Liver (tissue), 9 donors: ENCODE results near the gene KRT16. TPM values are rescaled to one million over a fixed set of nuclear protein-coding genes. Genes with fewer than 3 reads are reported as not detected.
A peak's percentile ranks its signal among the peaks of the same experiment; 100 is the strongest.

Experiments used
- DNase-seq: peaks from one replicate; pipeline ENCODE4 v3.0.0-alpha.2; 2017; ENCODE audit warnings: low spot score
- H3K27ac ChIP-seq, 2 donors: one replicate each; pipeline ENCODE4 v1.7.0; 2013; ENCODE audit warnings: inconsistent platforms in 2 of 2, low read length in 2 of 2, control low read depth in 1 of 2, low read depth in 1 of 2, mild to moderate bottlenecking in 1 of 2
- H3K27me3 ChIP-seq, 4 donors: one replicate each; pipeline versions ENCODE4 v1.6.1 to v1.7.0; 2013; ENCODE audit warnings: low read length in 3 of 4, inconsistent platforms in 1 of 4, mild to moderate bottlenecking in 1 of 4, moderate library complexity in 1 of 4; ENCODE audit not compliant: control insufficient read depth in 4 of 4, insufficient read depth in 4 of 4
- H3K36me3 ChIP-seq, 4 donors: one replicate each; pipeline versions ENCODE4 v1.6.1 to v1.7.0; 2013; ENCODE audit warnings: low read length in 3 of 4, mild to moderate bottlenecking in 3 of 4, low read depth in 1 of 4, moderate library complexity in 1 of 4; ENCODE audit not compliant: control insufficient read depth in 4 of 4, insufficient read depth in 3 of 4
- H3K4me1 ChIP-seq, 4 donors: one replicate each; pipeline versions ENCODE4 v1.6.1 to v1.7.0; 2013; ENCODE audit warnings: low read length in 3 of 4, mild to moderate bottlenecking in 3 of 4, moderate library complexity in 1 of 4; ENCODE audit not compliant: control insufficient read depth in 4 of 4, insufficient read depth in 4 of 4
- H3K4me3 ChIP-seq, 3 donors: one replicate each; pipeline versions ENCODE4 v1.6.1 to v1.7.0; 2013; ENCODE audit warnings: low read length in 3 of 3, control low read depth in 1 of 3, low read depth in 1 of 3, mild to moderate bottlenecking in 1 of 3
- H3K9ac ChIP-seq, 2 donors: one replicate each; pipeline ENCODE4 v1.7.0; 2013; ENCODE audit warnings: low read length in 2 of 2, mild to moderate bottlenecking in 2 of 2, moderate library complexity in 2 of 2, control low read depth in 1 of 2, low read depth in 1 of 2
- H3K9me3 ChIP-seq, 4 donors: one replicate each; pipeline versions ENCODE4 v1.6.1 to v1.7.0; 2013; ENCODE audit warnings: low read length in 3 of 4; ENCODE audit not compliant: control insufficient read depth in 4 of 4
- EGR1 ChIP-seq, 2 donors: IDR thresholded peaks; 2 replicates each; pipeline ENCODE4 v1.6.1; 2016 to 2018; ENCODE audit warnings: antibody characterized with exemption in 2 of 2, low read depth in 2 of 2
- FOXA1 ChIP-seq: IDR thresholded peaks from 2 replicates; pipeline ENCODE4 v1.6.1; 2016; ENCODE audit warnings: antibody characterized with exemption
- FOXA2 ChIP-seq: IDR thresholded peaks from 2 replicates; pipeline ENCODE4 v1.6.1; 2016; ENCODE audit warnings: antibody characterized with exemption
- GABPA ChIP-seq, 2 donors: IDR thresholded peaks in 1 of 2; conservative IDR thresholded peaks in 1 of 2; 2 replicates each; pipeline ENCODE4 v1.6.1; 2016; ENCODE audit warnings: antibody characterized with exemption in 2 of 2, mild to moderate bottlenecking in 1 of 2, moderate library complexity in 1 of 2
- HNF4G ChIP-seq: IDR thresholded peaks from 2 replicates; pipeline ENCODE4 v1.6.1; 2016; ENCODE audit warnings: antibody characterized with exemption
- JUND ChIP-seq, 2 donors: IDR thresholded peaks; 2 replicates each; pipeline ENCODE4 v1.6.1; 2016; ENCODE audit warnings: antibody characterized with exemption in 2 of 2
- NR2F2 ChIP-seq: IDR thresholded peaks from 2 replicates; pipeline ENCODE4 v1.6.1; 2016; ENCODE audit warnings: antibody characterized with exemption
- RAD21 ChIP-seq, 2 donors: IDR thresholded peaks; 2 replicates each; pipeline ENCODE4 v1.6.1; 2016; ENCODE audit warnings: antibody characterized with exemption in 2 of 2, mild to moderate bottlenecking in 2 of 2
- SP1 ChIP-seq: IDR thresholded peaks from 2 replicates; pipeline ENCODE4 v1.6.1; 2018; ENCODE audit warnings: antibody characterized with exemption, mild to moderate bottlenecking
- YY1 ChIP-seq: IDR thresholded peaks from 2 replicates; pipeline ENCODE4 v1.6.1; 2016; ENCODE audit warnings: antibody characterized with exemption, mild to moderate bottlenecking
- WGBS: extraction: QIAGEN DNeasy Blood & Tissue Kit; methylation state at CpG from one replicate; pipeline ENCODE4 v1.1.7; 2013; 5-methylcytosine and 5-hydroxymethylcytosine counted together
- polyA plus RNA-seq, 2 donors: library from polyadenylated mRNA; stranded (reverse) in 1 of 2; unstranded in 1 of 2; fragments of 200-250 nt in 1 of 2; fragments of >200 nt in 1 of 2; fragmentation: Nextera tagmentation in 1 of 2; extraction: Ambion mirVana in 1 of 2; gene quantifications; one replicate each; pipeline versions ENCODE4 v1.2.1 to v1.2.3, GENCODE V29; 2013 to 2015
- total RNA-seq, 2 donors: library from RNA; depleted of rRNA; stranded (reverse); fragments of >200 nt; gene quantifications; one replicate each; pipeline ENCODE4 v1.2.3, GENCODE V29; 2014
- TF ChIP-seq, protein P1 (sequence below): IDR thresholded peaks from 2 replicates; pipeline ENCODE4 v1.6.1; 2016; ENCODE audit warnings: antibody characterized with exemption
- TF ChIP-seq, protein P2 (sequence below): IDR thresholded peaks from 2 replicates; pipeline ENCODE4 v1.6.1; 2016; ENCODE audit warnings: antibody characterized with exemption, mild to moderate bottlenecking
- TF ChIP-seq, protein P3 (sequence below): IDR thresholded peaks from 2 replicates; pipeline ENCODE4 v1.6.1; 2016; ENCODE audit warnings: antibody characterized with exemption
- TF ChIP-seq, protein P4 (sequence below): IDR thresholded peaks from 2 replicates; pipeline ENCODE4 v1.6.1; 2016; ENCODE audit warnings: antibody characterized with exemption
- donor health status: healthy.
- donor health status: healthy.
- donor health status: healthy.
- donor health status: healthy.
- donor health status: healthy.

The KRT16 gene
- total and polyA plus RNA-seq, 4 donors, result not detected

DNA sequence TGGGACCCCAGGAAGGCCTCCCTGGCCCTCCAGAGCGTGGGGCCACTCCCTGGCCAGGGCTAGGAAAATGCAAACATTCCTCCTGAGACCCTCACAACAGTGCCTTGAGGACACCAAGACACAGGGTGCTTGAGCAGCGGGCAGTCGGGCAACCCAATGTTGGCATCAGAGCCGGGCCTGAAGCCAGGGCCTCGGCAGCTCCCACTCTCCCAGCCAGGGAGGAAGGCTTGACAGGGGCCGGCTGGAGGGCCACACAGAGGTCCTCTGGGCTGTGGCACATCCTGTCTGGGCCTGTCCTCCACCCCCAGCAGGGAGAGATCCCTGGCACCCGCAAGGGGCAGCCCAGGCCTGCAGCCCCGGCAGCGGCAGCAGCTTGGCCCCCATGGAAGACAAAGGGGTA, 24.1 kb upstream of the KRT16 start:
- Histone ChIP-seq H3K27me3 (no peaks in the 10 kb centered on the region), H3K36me3 (no peaks in the 10 kb centered on the region), H3K9me3 (no peaks in the 10 kb centered on the region), H3K27ac (no peak overlapping the region), H3K4me1 (no peaks in the 10 kb centered on the region), H3K4me3 (no peak overlapping the region), H3K9ac (no peak overlapping the region)
- TF ChIP-seq, protein P1, sequence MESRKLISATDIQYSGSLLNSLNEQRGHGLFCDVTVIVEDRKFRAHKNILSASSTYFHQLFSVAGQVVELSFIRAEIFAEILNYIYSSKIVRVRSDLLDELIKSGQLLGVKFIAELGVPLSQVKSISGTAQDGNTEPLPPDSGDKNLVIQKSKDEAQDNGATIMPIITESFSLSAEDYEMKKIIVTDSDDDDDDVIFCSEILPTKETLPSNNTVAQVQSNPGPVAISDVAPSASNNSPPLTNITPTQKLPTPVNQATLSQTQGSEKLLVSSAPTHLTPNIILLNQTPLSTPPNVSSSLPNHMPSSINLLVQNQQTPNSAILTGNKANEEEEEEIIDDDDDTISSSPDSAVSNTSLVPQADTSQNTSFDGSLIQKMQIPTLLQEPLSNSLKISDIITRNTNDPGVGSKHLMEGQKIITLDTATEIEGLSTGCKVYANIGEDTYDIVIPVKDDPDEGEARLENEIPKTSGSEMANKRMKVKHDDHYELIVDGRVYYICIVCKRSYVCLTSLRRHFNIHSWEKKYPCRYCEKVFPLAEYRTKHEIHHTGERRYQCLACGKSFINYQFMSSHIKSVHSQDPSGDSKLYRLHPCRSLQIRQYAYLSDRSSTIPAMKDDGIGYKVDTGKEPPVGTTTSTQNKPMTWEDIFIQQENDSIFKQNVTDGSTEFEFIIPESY, result no peak
- TF ChIP-seq, protein P2, sequence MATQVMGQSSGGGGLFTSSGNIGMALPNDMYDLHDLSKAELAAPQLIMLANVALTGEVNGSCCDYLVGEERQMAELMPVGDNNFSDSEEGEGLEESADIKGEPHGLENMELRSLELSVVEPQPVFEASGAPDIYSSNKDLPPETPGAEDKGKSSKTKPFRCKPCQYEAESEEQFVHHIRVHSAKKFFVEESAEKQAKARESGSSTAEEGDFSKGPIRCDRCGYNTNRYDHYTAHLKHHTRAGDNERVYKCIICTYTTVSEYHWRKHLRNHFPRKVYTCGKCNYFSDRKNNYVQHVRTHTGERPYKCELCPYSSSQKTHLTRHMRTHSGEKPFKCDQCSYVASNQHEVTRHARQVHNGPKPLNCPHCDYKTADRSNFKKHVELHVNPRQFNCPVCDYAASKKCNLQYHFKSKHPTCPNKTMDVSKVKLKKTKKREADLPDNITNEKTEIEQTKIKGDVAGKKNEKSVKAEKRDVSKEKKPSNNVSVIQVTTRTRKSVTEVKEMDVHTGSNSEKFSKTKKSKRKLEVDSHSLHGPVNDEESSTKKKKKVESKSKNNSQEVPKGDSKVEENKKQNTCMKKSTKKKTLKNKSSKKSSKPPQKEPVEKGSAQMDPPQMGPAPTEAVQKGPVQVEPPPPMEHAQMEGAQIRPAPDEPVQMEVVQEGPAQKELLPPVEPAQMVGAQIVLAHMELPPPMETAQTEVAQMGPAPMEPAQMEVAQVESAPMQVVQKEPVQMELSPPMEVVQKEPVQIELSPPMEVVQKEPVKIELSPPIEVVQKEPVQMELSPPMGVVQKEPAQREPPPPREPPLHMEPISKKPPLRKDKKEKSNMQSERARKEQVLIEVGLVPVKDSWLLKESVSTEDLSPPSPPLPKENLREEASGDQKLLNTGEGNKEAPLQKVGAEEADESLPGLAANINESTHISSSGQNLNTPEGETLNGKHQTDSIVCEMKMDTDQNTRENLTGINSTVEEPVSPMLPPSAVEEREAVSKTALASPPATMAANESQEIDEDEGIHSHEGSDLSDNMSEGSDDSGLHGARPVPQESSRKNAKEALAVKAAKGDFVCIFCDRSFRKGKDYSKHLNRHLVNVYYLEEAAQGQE, result no peak
- TF ChIP-seq JUND (IDR thresholded peaks at IDR 0.05) (no peak), HNF4G (no peak), FOXA1 (no peak), GABPA (IDR thresholded peaks at IDR 0.05 in 1 of 2, conservative IDR thresholded peaks at IDR 0.05 in 1 of 2) (no peak), YY1 (no peak), EGR1 (IDR thresholded peaks at IDR 0.05; ENCODE audit: low read depth in 2 of 2) (no peak), SP1 (no peak)
- TF ChIP-seq, protein P3, sequence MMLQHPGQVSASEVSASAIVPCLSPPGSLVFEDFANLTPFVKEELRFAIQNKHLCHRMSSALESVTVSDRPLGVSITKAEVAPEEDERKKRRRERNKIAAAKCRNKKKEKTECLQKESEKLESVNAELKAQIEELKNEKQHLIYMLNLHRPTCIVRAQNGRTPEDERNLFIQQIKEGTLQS, result no peak
- TF ChIP-seq, protein P4, sequence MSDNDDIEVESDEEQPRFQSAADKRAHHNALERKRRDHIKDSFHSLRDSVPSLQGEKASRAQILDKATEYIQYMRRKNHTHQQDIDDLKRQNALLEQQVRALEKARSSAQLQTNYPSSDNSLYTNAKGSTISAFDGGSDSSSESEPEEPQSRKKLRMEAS, result no peak
- whole genome bisulfite sequencing, result 94% methylated on average over 9 of the region's 9 CpGs
- no peak for DNase-seq

DNA sequence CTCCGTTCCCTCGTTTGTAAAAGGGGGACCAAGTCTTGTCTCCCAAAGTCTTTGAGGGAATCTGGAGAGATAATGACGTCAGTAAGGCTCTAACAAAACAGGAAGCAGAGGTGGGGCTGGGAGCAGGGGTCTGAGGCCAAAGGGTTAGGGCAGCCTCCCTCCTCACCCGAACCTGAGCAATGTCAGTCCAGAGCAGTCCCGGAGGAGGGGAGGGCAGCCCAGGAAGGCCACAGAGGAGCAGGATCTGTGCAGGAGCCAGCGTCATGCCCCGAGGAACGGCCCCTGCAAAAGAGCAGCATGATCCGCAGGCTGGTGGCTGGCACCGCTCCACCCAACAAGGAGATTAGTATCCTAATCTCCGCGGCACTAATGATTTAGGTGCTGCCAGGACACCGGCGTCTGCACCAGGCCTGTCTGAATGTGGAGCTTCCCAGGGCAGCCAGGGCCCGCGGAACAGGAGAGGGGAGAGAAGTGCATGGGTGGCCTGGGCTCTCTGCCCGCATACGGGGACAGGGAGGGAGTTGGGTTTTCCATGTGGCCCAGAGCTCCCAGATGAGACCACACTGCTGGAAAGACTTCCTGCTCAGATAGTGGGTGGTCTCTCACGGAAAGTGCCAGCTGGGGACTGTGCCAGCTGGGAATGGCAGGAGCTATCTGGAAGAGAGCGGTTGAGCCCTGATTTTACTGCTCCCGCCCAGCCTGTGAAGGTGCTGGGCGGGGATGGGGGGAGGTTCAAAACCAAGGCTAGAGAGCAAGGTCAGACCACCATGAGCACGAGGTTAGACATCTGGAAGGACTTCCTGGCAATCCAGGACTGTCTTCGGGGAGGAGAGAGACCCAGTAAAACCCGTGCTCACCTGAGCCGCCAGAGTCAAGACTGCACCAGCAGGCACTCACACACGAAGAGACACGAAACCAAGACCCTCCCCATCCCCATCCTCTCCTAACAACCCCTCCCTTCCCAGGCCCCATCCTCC, 22.8 kb upstream of the KRT16 start:
- Histone ChIP-seq H3K27ac (no peak overlapping the region), H3K9me3 (no peaks in the 10 kb centered on the region), H3K4me3 (no peak overlapping the region), H3K27me3 (no peaks in the 10 kb centered on the region), H3K9ac (no peak overlapping the region), H3K36me3 (no peaks in the 10 kb centered on the region), H3K4me1 (no peaks in the 10 kb centered on the region)
- no peak for TF ChIP-seq FOXA2
- peak; percentile 52 for TF ChIP-seq NR2F2
- no peak for TF ChIP-seq SP1
- no peak for TF ChIP-seq RAD21 (IDR thresholded peaks at IDR 0.05)
- TF ChIP-seq, protein P1, result no peak
- no peak for TF ChIP-seq EGR1 (IDR thresholded peaks at IDR 0.05; ENCODE audit: low read depth in 2 of 2)
- no peak for TF ChIP-seq HNF4G
- WGBS, result 68% methylated on average over 28 of the region's 28 CpGs
- DNase-seq, result no peak
